ENCODE measurements around the gene R3HDM2. TPM values are rescaled to one million over a fixed set of nuclear protein-coding genes. Genes with fewer than 3 reads are reported as not detected.

Gene R3HDM2
- total RNA-seq, 1 donor from 2014 or later: 19.2 TPM

DNA sequence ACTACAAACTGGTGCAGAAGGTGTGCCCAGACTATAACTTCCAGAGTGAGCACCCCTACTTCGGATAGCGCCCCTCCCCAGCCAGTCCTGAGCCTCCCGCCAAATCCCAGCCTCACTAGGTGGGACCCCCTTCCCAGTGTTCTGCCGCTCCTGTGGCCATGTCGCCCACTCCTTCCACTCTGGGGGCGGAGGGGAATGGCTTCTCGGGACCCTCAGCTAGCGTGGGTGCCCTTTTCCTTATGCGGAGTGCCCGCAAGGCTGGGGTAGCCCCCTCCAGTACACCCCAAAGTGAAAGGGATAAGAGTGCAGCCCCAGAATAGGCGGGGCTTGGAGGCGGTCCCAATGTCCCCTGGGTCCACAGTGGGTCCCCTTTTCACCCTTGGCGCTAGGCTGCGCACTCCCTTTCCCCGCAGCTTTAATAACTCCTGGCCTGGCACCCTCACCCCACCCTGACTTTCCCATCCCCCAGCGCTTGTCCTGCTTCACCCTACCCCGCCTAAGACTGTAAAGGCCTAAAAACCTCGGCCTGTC is 205.1 kb downstream of the R3HDM2 start:
- peaks cover 26% of the 10 kb centered on the region for H3K4me1 Mint-ChIP-seq (ENCODE audit: low read depth, unreplicated experiment)
- Histone ChIP-seq H3K79me2 (ENCODE audit: insufficient read depth, low read length) (peaks cover 13% of the 10 kb centered on the region), H2AFZ (ENCODE audit: low read depth, low read length) (no peak overlapping the region), H3K36me3 (ENCODE audit: insufficient read depth, low read length) (no peaks in the 10 kb centered on the region), H3K9me3 (ENCODE audit: insufficient read depth, low read depth, low read length) (no peaks in the 10 kb centered on the region), H3K4me3 (ENCODE audit: insufficient read depth, low read depth, low read length) (no peak overlapping the region), H3K4me1 (ENCODE audit: insufficient read depth, low read length) (peaks cover 20% of the 10 kb centered on the region), H3K4me2 (ENCODE audit: low read length) (no peak overlapping the region), H3K27me3 (ENCODE audit: insufficient read depth, low read length) (peaks cover 43% of the 10 kb centered on the region), H4K20me1 (ENCODE audit: insufficient read depth, low read length) (peaks cover 17% of the 10 kb centered on the region), H3K27ac (ENCODE audit: low read depth, low read length) (no peak overlapping the region), H3K9ac (ENCODE audit: low read length) (no peak overlapping the region)
- TF ChIP-seq, protein P1, sequence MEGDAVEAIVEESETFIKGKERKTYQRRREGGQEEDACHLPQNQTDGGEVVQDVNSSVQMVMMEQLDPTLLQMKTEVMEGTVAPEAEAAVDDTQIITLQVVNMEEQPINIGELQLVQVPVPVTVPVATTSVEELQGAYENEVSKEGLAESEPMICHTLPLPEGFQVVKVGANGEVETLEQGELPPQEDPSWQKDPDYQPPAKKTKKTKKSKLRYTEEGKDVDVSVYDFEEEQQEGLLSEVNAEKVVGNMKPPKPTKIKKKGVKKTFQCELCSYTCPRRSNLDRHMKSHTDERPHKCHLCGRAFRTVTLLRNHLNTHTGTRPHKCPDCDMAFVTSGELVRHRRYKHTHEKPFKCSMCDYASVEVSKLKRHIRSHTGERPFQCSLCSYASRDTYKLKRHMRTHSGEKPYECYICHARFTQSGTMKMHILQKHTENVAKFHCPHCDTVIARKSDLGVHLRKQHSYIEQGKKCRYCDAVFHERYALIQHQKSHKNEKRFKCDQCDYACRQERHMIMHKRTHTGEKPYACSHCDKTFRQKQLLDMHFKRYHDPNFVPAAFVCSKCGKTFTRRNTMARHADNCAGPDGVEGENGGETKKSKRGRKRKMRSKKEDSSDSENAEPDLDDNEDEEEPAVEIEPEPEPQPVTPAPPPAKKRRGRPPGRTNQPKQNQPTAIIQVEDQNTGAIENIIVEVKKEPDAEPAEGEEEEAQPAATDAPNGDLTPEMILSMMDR (IDR thresholded peaks at IDR 0.05; ENCODE audit: insufficient read depth, low read depth, low read length): no peak
- TF ChIP-seq EZH2 (IDR thresholded peaks at IDR 0.05; ENCODE audit: insufficient read depth, low read length): no peak
- DNase-seq (ENCODE audit: low read depth): no peak
- no peak overlapping the region for H3K4me3 Mint-ChIP-seq (ENCODE audit: unreplicated experiment)
- peaks cover 9% of the 10 kb centered on the region for H3K36me3 Mint-ChIP-seq (ENCODE audit: low read depth, unreplicated experiment)
- no peak overlapping the region for H3K27ac Mint-ChIP-seq (ENCODE audit: unreplicated experiment)
- FAIRE-seq: no peak
- peaks cover 55% of the 10 kb centered on the region for H3K27me3 Mint-ChIP-seq (ENCODE audit: low read depth, unreplicated experiment)
- peaks cover 4% of the 10 kb centered on the region for H3K9me3 Mint-ChIP-seq (ENCODE audit: unreplicated experiment)

DNA sequence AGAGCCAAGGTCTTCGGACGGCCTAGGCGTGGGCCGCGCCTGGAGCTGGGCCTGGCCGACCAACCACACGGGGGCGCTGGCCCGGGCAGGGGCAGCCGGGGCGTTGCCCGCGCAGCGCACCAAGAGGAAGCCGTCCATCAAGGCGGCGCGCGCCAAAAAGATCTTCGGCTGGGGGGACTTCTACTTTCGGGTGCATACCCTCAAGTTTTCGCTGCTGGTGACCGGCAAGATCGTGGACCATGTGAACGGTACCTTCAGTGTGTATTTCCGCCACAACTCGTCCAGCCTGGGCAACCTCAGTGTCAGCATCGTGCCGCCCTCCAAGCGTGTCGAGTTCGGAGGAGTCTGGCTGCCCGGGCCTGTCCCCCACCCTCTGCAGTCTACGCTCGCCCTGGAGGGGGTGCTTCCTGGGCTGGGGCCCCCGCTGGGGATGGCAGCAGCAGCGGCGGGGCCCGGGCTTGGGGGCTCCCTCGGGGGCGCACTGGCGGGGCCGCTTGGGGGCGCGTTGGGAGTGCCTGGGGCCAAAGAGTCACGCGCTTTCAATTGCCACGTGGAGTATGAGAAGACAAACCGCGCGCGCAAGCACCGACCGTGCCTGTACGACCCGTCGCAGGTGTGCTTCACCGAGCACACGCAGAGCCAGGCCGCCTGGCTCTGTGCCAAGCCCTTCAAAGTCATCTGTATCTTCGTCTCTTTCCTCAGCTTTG is 205.7 kb downstream of the R3HDM2 start:
- Histone ChIP-seq H3K36me3 (ENCODE audit: insufficient read depth, low read length) (no peaks in the 10 kb centered on the region), H3K4me1 (ENCODE audit: insufficient read depth, low read length) (peaks cover 14% of the 10 kb centered on the region), H4K20me1 (ENCODE audit: insufficient read depth, low read length) (peaks cover 14% of the 10 kb centered on the region), H3K27ac (ENCODE audit: low read depth, low read length) (no peak overlapping the region), H3K79me2 (ENCODE audit: insufficient read depth, low read length) (peaks cover 7% of the 10 kb centered on the region), H3K4me2 (ENCODE audit: low read length) (peak overlapping the region; percentile 19), H3K9me3 (ENCODE audit: insufficient read depth, low read depth, low read length) (no peaks in the 10 kb centered on the region), H3K9ac (ENCODE audit: low read length) (no peak overlapping the region), H3K4me3 (ENCODE audit: insufficient read depth, low read depth, low read length) (no peak overlapping the region), H2AFZ (ENCODE audit: low read depth, low read length) (no peak overlapping the region), H3K27me3 (ENCODE audit: insufficient read depth, low read length) (peaks cover 48% of the 10 kb centered on the region)
- Mint-ChIP-seq H3K36me3 (ENCODE audit: low read depth, unreplicated experiment) (peaks cover 4% of the 10 kb centered on the region), H3K4me1 (ENCODE audit: low read depth, unreplicated experiment) (peaks cover 21% of the 10 kb centered on the region), H3K4me3 (ENCODE audit: unreplicated experiment) (no peak overlapping the region), H3K9me3 (ENCODE audit: unreplicated experiment) (peaks cover 4% of the 10 kb centered on the region), H3K27ac (ENCODE audit: unreplicated experiment) (no peak overlapping the region), H3K27me3 (ENCODE audit: low read depth, unreplicated experiment) (peaks cover 59% of the 10 kb centered on the region)
- no peak for DNase-seq (ENCODE audit: low read depth)
- no peak for FAIRE-seq
- TF ChIP-seq, protein P1 (IDR thresholded peaks at IDR 0.05; ENCODE audit: insufficient read depth, low read depth, low read length): peak; percentile 23
- peak; percentile 36 for TF ChIP-seq EZH2 (IDR thresholded peaks at IDR 0.05; ENCODE audit: insufficient read depth, low read length)

Measured in astrocyte (in vitro differentiated cells and primary cell).